Measurements from ENCODE around the gene CADPS. TPM values are rescaled to one million over a fixed set of nuclear protein-coding genes. Genes with fewer than 3 reads are reported as not detected.

Gene CADPS
- total RNA-seq, 4 donors from 2014 or later = 1.0 to 8.1 (median 2.0) TPM

GRCh38 chr3:62482961-62483360 is 392.3 kb downstream of the CADPS start:
- no peaks in the 10 kb centered on the region for H3K36me3 ChIP-seq
- intact Hi-C loops (cut with DNase I) = no loop called here
- peaks cover 0 to 12% (median 0%) of the 10 kb centered on the region in 4 donors for H3K27me3 ChIP-seq
- no peak overlapping the region for H3K27ac ChIP-seq (replicated peaks in 1 of 4)
- no peak for DNase-seq (ENCODE audit: extremely low spot score)
- TF ChIP-seq POLR2A (IDR thresholded peaks at IDR 0.05; ENCODE audit: low read depth) = no peak
- 32% methylated on average over 4 of the region's 4 CpGs for WGBS
- H3K9me3 ChIP-seq = no peaks in the 10 kb centered on the region
- H3K4me3 ChIP-seq = no peak overlapping the region
- no peaks in the 10 kb centered on the region for H3K4me1 ChIP-seq

GRCh38 chr3:62481962-62482361 is 393.3 kb downstream of the CADPS start:
- no peaks in the 10 kb centered on the region for H3K4me1 ChIP-seq
- peaks cover 0 to 12% (median 0%) of the 10 kb centered on the region in 4 donors for H3K27me3 ChIP-seq
- H3K27ac ChIP-seq (replicated peaks in 1 of 4) = no peak overlapping the region
- 84% methylated on average over 2 of the region's 2 CpGs for WGBS
- intact Hi-C loops (cut with DNase I) = no loop called here
- no peak for TF ChIP-seq EP300 (IDR thresholded peaks at IDR 0.05)
- no peak for TF ChIP-seq CTCF (IDR thresholded peaks at IDR 0.05)
- no peak for TF ChIP-seq POLR2A (IDR thresholded peaks at IDR 0.05; ENCODE audit: low read depth)
- no peak for TF ChIP-seq POLR2AphosphoS5 (IDR thresholded peaks at IDR 0.05)
- no peaks in the 10 kb centered on the region for H3K9me3 ChIP-seq
- H3K36me3 ChIP-seq = no peaks in the 10 kb centered on the region
- DNase-seq (ENCODE audit: extremely low spot score) = no peak
- H3K4me3 ChIP-seq = no peak overlapping the region

GRCh38 chr3:62480056-62480455 is 395.2 kb downstream of the CADPS start:
- Histone ChIP-seq H3K4me1 (no peaks in the 10 kb centered on the region), H3K4me3 (no peak overlapping the region), H3K36me3 (no peaks in the 10 kb centered on the region), H3K27me3 (peaks cover 0 to 12% (median 0%) of the 10 kb centered on the region in 4 donors), H3K9me3 (no peaks in the 10 kb centered on the region), H3K27ac (replicated peaks in 1 of 4) (no peak overlapping the region)
- intact Hi-C loops (cut with DNase I) = no loop called here
- WGBS = 64% methylated on average over 1 of the region's 1 CpG
- DNase-seq (ENCODE audit: extremely low spot score) = no peak
- TF ChIP-seq POLR2A (IDR thresholded peaks at IDR 0.05; ENCODE audit: low read depth) (no peak), CTCF (IDR thresholded peaks at IDR 0.05) (no peak), POLR2AphosphoS5 (IDR thresholded peaks at IDR 0.05) (no peak), EP300 (IDR thresholded peaks at IDR 0.05) (no peak)

- Histone ChIP-seq H3K36me3 (no peaks in the 10 kb centered on the region), H3K4me1 (no peaks in the 10 kb centered on the region), H3K4me3 (no peak overlapping the region), H3K27ac (replicated peaks in 1 of 4) (no peak overlapping the region), H3K27me3 (peaks cover 0 to 12% (median 0%) of the 10 kb centered on the region in 4 donors), H3K9me3 (no peaks in the 10 kb centered on the region)
- intact Hi-C loops (cut with DNase I) = no loop called here
- no peak for DNase-seq (ENCODE audit: extremely low spot score)
- no peak for TF ChIP-seq CTCF (IDR thresholded peaks at IDR 0.05)
- 39% methylated on average over 9 of the region's 9 CpGs for WGBS
These were observed 395.9 kb downstream of the CADPS start for GRCh38 chr3:62479326-62479725.

- Histone ChIP-seq H3K36me3 (no peaks in the 10 kb centered on the region), H3K9me3 (no peaks in the 10 kb centered on the region), H3K27ac (replicated peaks in 1 of 4) (no peak overlapping the region), H3K27me3 (peaks cover 0 to 12% (median 0%) of the 10 kb centered on the region in 4 donors), H3K4me1 (no peaks in the 10 kb centered on the region), H3K4me3 (no peak overlapping the region)
- intact Hi-C loops (cut with DNase I) = no loop called here
- TF ChIP-seq POLR2AphosphoS5 (IDR thresholded peaks at IDR 0.05) (no peak), EP300 (IDR thresholded peaks at IDR 0.05) (no peak), POLR2A (IDR thresholded peaks at IDR 0.05; ENCODE audit: low read depth) (no peak), CTCF (IDR thresholded peaks at IDR 0.05) (no peak)
- DNase-seq (ENCODE audit: extremely low spot score) = no peak
These were observed 399.9 kb downstream of the CADPS start for GRCh38 chr3:62475306-62475705.
